SHP77 (cell line): Measurements from ENCODE around the gene MCF2L2.

ENCODE experiments used
- DNase-seq, 2 experiments: peaks; one replicate each; lab custom pipeline; 2025; lab: John Stamatoyannopoulos, UW

Gene MCF2L2

DNA sequence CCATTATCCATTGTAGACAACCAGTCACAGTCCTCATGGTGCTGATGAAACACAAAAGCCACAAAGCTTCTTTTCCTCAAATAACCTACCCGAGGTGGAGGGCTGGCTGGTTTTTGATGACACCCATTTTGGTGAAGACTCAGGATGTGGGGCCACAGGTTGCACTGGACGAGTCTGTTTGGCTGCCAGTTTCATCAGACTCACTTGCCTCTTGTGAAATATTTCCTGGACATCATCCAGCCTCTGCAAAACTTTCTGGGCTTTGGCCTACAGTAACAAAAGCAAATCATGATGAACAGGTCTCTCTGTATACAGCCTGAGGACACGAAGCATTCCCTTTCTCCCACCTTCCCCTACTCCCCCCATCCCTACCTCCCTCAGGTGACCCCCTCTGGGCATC, 133.2 kb downstream of the MCF2L2 start:
- DNase-seq, result no peak

- DNase-seq, result no peak
Observed at GRCh38 chr3:183293966-183294365, 134.5 kb downstream of the MCF2L2 start.

GRCh38 chr3:183291497-183292031, 136.9 kb downstream of the MCF2L2 start:
- no peak for DNase-seq

DNA sequence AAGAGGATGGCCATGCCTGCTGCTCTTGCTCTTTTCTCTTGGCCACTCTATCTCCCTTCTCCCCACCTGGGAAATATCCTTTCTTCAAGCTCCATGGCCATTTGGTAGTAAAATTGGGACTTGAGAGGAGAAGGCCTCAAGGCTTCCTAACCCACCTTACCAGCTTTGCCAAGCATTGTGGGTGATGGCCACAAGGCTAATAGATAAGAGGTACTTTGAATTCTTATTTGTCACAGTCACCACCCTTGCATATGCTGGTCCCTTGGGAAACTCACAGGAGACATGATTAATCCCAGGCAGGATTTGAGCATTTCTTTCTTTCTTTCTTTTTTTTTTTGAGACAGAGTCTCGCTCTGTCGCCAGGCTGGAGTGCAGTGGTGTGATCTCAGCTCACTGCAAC, 138.2 kb downstream of the MCF2L2 start:
- no peak for DNase-seq

DNA sequence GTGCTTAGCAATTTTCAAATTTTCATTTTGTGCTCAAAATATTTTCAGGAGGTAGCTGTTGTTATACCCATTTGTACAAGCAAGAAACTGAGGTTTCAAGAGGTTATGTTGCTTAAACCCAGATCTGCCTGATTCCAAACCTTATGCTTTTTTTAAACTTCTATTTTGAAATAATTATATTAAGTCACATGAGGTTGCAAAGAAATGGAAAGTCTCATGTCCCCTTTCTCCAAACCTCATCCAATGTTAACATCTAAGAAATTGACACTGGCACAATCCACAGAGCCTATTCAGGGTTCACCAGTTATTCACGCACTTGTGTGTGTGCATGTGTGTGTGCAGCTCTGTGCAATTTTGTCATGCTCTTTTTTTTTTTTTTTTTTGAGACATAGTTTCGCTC, 140.3 kb downstream of the MCF2L2 start:
- no peak for DNase-seq

- DNase-seq, result peak; percentile 48 to 71
Observed at GRCh38 chr3:183287301-183287971, 141.0 kb downstream of the MCF2L2 start.

GRCh38 chr3:183285828-183286457, 142.5 kb downstream of the MCF2L2 start:
- DNase-seq, result peak; percentile 96 to 98

DNA sequence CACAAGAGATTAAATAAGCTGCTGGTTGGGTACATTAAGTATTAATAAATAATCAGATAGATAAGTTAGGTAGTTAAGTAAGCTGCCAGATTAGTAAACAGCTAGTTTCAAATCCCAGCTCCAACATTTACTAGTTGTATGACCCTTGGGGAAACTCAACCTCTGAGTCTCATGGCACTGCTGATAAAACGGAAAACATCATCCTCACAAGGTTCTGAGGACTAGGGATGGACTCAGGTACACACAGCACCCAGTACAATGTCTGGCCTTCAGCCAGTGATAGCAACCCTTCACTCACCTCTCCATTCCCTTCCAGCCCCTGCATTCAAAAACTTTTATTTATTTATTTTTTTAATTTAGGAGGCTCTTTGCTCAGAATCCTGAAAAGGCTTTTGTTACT, 143.1 kb downstream of the MCF2L2 start:
- DNase-seq, result no peak

DNA sequence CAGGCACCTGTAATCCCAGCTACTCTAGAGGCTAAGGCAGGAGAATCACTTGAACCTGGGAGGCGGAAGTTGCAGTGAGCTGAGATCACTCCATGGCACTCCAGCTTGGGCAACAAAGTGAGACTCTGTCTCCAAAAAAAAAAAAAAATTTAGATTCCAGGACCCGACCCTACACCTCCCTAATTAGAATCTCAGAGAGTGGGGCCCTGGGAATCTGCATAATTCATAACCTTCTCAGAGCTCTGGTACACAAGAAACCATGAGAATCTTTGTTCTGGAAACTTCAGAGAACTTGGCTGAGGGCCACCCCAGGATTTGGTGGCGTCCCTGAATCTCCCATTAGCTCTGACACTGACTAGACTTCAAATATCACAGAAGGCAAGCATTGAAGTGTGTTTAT, 143.8 kb downstream of the MCF2L2 start:
- DNase-seq, result no peak

DNA sequence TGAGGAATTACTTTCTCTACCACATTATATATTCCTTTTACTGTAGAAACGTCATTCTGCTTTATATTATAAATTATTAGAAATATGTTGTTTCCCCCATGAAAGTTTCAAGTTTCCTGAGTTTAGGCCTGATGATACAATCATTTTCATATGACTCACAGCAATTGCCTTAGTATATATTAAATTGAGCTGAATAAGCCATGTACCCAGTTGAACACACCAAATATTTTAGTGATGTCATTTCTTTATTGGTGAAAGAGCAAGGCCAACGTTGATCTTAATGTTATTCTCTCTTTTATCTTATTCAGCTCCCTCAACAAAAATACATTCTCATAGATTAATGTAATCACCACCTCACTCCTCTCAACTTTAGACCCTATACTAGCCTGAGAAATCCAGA, 144.5 kb downstream of the MCF2L2 start:
- DNase-seq, result no peak

GRCh38 chr3:183281126-183281797, 147.2 kb downstream of the MCF2L2 start:
- no peak for DNase-seq

DNA sequence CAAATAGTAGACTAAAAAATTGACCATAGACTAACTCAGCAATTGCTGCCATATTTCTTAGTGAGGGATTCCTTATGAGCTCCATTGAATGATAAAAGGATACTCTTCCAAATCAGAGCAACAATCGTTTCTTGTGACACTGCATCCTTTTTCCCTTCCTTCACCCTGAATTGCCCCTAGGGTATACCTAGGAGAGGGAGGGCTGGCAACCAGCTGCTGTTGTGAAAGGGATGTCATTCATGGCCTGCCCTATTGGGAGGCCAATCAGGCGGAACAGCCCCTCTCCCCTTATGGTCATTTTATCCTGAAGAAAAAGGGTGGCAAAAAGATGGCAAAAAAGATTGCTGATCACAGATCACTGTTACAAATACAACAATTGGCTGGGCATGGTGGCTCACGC, 149.0 kb downstream of the MCF2L2 start:
- no peak for DNase-seq

DNA sequence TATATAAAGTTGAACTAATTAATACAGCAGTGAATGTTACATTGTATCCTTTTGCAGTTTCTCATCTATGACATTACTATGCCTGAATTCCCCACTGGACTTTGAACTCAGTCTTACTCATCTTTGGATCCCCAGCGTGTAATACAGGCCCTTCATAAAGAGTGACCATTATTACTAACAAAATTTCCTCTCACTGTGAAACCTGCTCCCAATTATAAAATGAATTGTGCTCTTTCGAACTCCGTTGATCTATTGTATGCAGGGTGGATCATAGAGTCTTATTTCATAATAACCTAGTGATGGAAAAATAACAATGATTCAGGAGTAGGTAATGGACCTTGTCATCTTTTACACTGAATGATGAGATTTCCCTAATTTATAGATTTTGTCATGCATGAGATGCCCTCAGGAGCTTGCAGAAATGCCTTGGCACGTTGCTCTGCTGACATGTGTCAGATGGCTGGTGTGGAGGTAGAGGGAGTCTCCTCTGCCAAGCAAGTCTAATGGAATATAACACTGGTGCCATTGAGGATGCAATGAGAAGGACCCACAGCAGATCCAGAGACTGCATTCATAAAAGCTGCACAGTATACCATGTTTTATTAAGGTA, 149.8 kb downstream of the MCF2L2 start:
- DNase-seq, result no peak

GRCh38 chr3:183277260-183277659, 151.2 kb downstream of the MCF2L2 start:
- DNase-seq, result no peak

GRCh38 chr3:183275937-183276336, 152.5 kb downstream of the MCF2L2 start:
- DNase-seq, result no peak

GRCh38 chr3:183275418-183275817, 153.0 kb downstream of the MCF2L2 start:
- DNase-seq, result no peak

DNA sequence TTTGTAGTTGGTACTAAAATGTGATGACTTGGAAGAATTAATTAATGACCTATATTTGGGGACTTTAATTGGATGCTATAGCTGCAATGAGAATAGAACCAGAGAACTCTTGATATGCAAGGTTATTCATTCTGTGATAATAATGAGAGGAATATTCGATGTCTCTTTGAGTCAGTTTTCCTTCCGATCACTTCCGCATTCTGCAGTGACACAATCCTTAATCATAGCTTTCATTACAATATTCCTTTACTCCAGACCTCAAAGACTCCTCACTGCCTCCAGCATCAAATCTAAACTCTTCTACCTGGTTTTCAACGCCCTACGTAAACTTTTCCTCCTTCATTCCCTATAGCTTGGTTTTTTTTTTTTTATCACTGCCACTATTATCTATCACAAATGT, 153.8 kb downstream of the MCF2L2 start:
- DNase-seq, result no peak

- DNase-seq, result no peak
Observed at GRCh38 chr3:183272791-183273190, 155.6 kb downstream of the MCF2L2 start.

GRCh38 chr3:183272142-183272541, 156.3 kb downstream of the MCF2L2 start:
- no peak for DNase-seq

- no peak for DNase-seq
Observed at GRCh38 chr3:183270344-183270743, 158.1 kb downstream of the MCF2L2 start.

- no peak for DNase-seq
Observed at GRCh38 chr3:183269345-183269744, 159.1 kb downstream of the MCF2L2 start.

GRCh38 chr3:183268366-183268765, 160.1 kb downstream of the MCF2L2 start:
- no peak for DNase-seq

DNA sequence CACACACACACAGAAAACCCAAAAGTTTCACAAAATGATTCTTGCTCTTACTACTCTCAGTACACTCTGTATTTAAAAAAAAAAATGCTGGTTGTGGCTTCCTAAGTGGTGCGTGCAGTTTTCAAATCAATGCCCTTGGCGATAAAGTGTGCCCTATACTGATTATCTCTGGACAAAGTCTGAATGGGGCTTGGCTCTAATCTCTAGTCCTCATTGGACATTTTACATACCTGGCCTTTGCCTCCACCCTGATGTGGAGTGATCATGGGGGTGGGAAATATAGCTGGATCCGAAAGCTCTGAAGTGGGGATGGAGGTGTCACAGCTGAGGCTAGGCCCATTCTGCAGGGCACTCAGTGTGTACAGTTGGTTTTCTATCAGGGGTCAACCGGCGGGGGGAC, 161.3 kb downstream of the MCF2L2 start:
- no peak for DNase-seq
